Activated T-cell treated with anti-CD3 and anti-CD28 coated beads, Interleukin-2, amount 50 U/mL, for 72 hours (primary cell): ENCODE measurements around the gene RERE. TPM values are rescaled to one million over a fixed set of nuclear protein-coding genes. Genes with fewer than 3 reads are reported as not detected.

Experiments
- ATAC-seq, 2 donors: fragments of 150-1000 bp; cut with Tn5 transposase; replicated peaks in 1 of 2; 2 replicates each; pipeline ENCODE4 v1.10.0; 2021; ENCODE audit warnings: moderate library complexity in 2 of 2, mild to moderate bottlenecking in 1 of 2
- DNase-seq, 2 donors: peaks; one replicate each; pipeline ENCODE4 v3.0.0; 2021 to 2022; ENCODE audit warnings: mixed read lengths in 1 of 2
- H3K27ac Mint-ChIP-seq: one replicate; pipeline ENCODE4 v1.8.0; 2022; ENCODE audit warnings: mild to moderate bottlenecking, moderate library complexity, mixed read lengths
- H3K27me3 Mint-ChIP-seq: one replicate; pipeline ENCODE4 v1.8.0; 2022; ENCODE audit warnings: low read depth, mixed read lengths
- H3K36me3 Mint-ChIP-seq, 2 donors: one replicate each; pipeline ENCODE4 v1.8.0; 2022; ENCODE audit warnings: mixed read lengths in 2 of 2, mild to moderate bottlenecking in 1 of 2; ENCODE audit not compliant: insufficient read depth in 2 of 2
- H3K4me1 Mint-ChIP-seq: one replicate; pipeline ENCODE4 v1.8.0; 2022; ENCODE audit warnings: low read depth, mixed read lengths
- H3K4me3 Mint-ChIP-seq, 2 donors: one replicate each; pipeline ENCODE4 v1.8.0; 2022; ENCODE audit warnings: mild to moderate bottlenecking in 2 of 2, mixed read lengths in 2 of 2, moderate library complexity in 2 of 2
- H3K9me3 Mint-ChIP-seq, 2 donors: one replicate each; pipeline ENCODE4 v1.8.0; 2022; ENCODE audit warnings: mixed read lengths in 2 of 2
- total RNA-seq, 2 donors: library from RNA; stranded (reverse); gene quantifications; one replicate each; pipeline ENCODE4 v1.2.3, GENCODE V29; 2022

Gene RERE
- total RNA-seq, 2 donors from 2014 or later = 98.7 to 105 TPM

DNA sequence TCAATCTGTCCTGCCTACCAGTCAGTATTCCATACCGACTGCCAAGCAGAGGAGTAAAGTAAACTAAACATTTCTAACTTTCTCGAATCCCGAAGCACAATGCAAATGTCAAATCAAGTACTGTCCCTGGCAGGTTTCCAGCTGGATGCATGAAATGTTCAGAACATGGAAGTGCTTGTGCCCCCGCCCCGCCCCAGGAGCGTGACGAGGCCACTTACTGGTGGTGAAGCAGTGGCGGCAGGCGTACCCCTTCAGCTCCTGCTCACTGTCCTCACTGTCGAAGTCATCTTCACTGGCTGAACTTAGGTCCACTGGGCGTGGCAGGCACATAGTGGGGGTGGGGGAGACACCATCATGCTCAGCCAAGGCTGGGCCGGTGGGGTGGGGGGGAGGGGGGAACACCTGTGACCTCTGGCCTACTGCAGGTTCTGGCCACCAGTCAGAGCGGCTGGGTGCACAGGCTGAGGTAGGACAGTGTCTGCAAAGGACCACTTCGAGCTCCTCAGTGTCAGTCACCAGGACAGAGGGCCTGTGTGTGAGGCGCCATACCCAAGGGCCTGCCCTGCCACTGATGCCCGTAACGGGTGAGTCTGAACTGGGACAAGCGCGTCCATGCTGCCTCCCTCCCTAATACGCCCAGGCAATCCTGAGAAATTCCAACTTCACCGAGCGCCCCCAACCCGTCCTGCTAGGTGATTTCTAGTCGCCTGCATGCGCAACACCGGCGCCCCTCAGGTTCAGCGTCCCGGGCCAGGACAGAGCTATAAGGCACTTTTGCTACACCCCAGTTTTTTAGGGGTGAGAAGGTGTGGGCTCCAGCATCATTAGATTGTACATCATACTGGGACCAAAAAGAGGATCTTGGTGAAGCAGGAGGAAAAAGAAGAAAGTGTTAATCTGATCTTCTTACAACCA is 452.7 kb downstream of the RERE start:
- peaks cover 0 to 10% of the 10 kb centered on the region in 2 donors for H3K36me3 Mint-ChIP-seq
- no peak overlapping the region for H3K4me3 Mint-ChIP-seq
- ATAC-seq = no peak
- no peaks in the 10 kb centered on the region for H3K9me3 Mint-ChIP-seq
- H3K4me1 Mint-ChIP-seq = peaks cover under 1% of the 10 kb centered on the region
- H3K27ac Mint-ChIP-seq = no peak overlapping the region
- no peaks in the 10 kb centered on the region for H3K27me3 Mint-ChIP-seq
- no peak for DNase-seq

DNA sequence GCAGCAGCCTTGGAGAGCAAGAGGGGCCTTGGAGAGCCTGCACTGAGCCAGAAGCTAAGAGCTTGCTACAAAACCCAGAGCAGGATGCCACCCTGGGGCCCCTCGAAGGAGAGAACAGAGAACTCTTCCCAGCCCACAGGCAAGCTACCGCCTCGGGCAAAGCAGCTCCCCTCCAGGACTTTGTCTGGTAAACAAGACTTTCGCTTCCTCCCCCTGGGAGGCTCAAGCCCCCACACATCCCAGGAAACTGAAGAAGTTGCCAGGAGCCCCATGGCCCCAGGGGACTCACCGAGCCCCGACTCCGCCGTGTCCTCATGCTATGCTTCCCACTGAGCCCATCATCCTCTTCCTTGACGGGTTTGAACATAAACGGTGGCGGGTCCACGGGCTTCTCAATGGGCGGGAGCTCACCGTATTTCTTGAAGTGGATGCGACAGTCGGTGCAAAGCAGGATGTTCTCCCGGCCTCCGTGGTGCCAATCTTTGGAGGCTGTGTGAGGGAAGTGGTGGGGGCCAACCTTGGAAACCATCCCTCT is 453.6 kb downstream of the RERE start:
- Mint-ChIP-seq H3K27ac (no peak overlapping the region), H3K36me3 (peaks cover 0 to 10% of the 10 kb centered on the region in 2 donors), H3K9me3 (no peaks in the 10 kb centered on the region), H3K27me3 (no peaks in the 10 kb centered on the region), H3K4me1 (no peaks in the 10 kb centered on the region), H3K4me3 (no peak overlapping the region)
- no peak for ATAC-seq
- no peak for DNase-seq

DNA sequence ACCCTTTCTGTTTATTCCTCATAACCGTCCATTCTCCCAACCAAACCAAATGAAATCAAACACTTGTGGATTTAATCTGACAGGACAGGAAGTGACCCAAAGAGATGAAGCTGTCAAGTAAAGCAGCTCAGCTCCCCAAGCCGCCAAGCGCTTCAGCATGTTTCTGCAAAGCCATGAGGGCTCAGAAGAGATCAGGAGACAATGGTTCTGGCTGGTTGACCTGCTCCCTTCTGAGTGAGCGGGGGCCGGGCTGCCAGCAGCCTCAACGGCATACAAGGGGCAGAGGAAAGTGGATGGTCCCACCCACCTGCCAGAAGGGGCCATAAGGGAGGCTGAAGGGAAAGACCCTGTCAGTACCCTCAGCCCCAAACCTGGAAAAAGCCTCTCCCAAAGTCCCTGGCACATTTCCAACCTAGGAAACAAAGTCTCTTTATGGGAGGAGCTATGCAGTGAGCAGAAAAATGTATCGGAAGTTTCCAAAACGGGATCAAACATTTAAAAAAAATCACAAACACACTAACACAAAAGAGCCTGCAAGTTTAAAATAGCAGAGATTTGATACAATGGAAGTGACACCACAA is 454.2 kb downstream of the RERE start:
- H3K4me3 Mint-ChIP-seq = no peak overlapping the region
- ATAC-seq (no peak), DNase-seq (no peak)
- H3K36me3 Mint-ChIP-seq = peaks cover 0 to 10% of the 10 kb centered on the region in 2 donors
- no peaks in the 10 kb centered on the region for H3K27me3 Mint-ChIP-seq
- H3K9me3 Mint-ChIP-seq = no peaks in the 10 kb centered on the region
- H3K27ac Mint-ChIP-seq = peak overlapping the region; percentile 30
- no peaks in the 10 kb centered on the region for H3K4me1 Mint-ChIP-seq

DNA sequence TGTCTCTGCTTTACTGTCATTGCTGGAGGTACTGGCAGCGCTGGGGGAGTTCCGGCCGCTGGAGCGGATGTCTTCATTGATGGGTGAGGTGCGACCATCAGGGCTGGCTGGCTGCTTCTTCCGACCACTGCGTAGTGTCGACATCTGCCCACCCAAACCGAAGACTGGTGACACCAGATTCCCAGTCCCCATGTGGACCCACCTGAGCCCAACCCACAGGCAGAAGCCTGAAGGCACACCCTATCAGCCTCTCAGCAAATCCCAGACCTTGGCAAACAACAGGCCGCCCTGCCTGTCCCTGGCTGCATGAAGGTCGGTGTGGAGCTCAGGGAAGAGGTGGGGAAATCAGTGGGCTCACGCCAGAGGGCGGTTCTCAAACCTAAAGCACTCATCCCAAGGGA is 454.7 kb downstream of the RERE start:
- no peaks in the 10 kb centered on the region for H3K9me3 Mint-ChIP-seq
- ATAC-seq (no peak), DNase-seq (no peak)
- H3K4me1 Mint-ChIP-seq = no peaks in the 10 kb centered on the region
- H3K36me3 Mint-ChIP-seq = peaks cover 0 to 13% of the 10 kb centered on the region in 2 donors
- H3K4me3 Mint-ChIP-seq = no peak overlapping the region
- no peaks in the 10 kb centered on the region for H3K27me3 Mint-ChIP-seq
- no peak overlapping the region for H3K27ac Mint-ChIP-seq

DNA sequence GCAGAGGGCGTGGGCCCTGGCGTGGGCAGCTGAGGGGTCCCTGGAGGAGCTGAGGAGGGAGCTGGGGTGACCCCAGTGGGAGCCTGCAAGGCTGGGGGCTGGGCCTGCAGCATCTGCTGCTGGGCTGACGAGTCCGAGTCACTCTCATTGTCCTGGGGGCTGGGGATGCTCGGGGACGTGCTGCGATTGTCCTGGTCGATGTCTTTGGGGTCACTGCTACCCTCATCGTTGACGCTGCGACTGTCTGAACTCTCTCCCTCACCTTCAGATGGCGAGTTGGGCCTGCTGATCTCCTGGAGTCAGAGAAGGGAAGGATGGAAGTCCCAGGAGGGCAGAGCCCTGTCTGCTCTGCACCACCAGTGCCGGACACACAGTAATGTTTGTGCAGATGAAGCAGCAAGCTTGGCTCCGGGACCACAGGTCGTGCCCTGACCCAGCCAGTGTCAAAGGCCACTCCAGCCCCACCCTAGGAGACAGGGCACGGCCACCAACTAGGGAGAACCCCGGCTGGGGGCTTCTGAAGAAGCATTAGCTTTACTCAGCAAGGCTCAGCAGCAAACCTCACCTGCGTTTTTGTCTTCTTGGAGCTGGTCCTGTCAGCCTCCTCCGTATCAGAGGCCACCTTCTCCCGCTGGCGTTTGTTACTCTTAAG is 456.1 kb downstream of the RERE start:
- no peak for ATAC-seq
- H3K36me3 Mint-ChIP-seq = peaks cover 0 to 16% of the 10 kb centered on the region in 2 donors
- no peak for DNase-seq
- H3K4me1 Mint-ChIP-seq = no peaks in the 10 kb centered on the region
- H3K9me3 Mint-ChIP-seq = no peaks in the 10 kb centered on the region
- no peaks in the 10 kb centered on the region for H3K27me3 Mint-ChIP-seq
- no peak overlapping the region for H3K27ac Mint-ChIP-seq
- H3K4me3 Mint-ChIP-seq = no peak overlapping the region

DNA sequence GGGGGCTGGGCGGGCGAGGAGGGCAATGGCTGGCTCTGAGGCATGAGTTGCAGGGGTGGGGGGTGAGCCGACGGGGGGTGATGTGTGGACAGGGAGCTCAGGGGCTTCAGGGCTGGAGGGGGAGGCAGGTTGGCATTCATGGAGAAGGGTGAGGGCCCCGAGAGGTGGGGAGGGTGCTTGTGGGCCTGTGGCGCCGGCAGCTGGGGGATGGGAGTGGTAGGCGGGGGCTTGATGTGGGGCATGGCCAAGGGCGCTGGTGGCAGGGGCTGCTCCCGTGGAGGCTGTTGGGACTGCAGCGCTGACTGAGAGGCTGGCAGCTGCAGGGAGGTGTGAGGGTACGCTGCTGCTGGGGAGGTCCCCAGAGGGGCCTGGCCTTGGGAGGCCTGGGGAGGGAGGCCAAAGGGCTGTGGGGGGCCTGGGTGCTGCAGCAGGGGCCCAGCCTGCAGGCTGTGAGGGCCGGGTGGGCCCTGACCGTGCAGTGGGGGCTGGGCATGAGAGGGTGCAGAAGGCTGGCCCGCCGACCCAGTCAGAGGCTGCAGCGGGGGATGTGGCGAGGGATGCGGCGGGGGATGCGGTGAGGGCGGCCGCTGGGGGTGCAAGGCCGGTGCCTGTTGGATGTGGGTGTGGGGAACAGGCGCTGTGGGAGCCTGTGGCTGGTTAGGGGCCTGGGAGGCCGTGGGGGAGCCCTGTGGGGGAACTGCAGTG is 456.8 kb downstream of the RERE start:
- ATAC-seq (no peak), DNase-seq (no peak)
- Mint-ChIP-seq H3K4me3 (no peak overlapping the region), H3K36me3 (peaks cover 0 to 14% of the 10 kb centered on the region in 2 donors), H3K9me3 (no peaks in the 10 kb centered on the region), H3K27me3 (no peaks in the 10 kb centered on the region), H3K27ac (no peak overlapping the region), H3K4me1 (no peaks in the 10 kb centered on the region)

DNA sequence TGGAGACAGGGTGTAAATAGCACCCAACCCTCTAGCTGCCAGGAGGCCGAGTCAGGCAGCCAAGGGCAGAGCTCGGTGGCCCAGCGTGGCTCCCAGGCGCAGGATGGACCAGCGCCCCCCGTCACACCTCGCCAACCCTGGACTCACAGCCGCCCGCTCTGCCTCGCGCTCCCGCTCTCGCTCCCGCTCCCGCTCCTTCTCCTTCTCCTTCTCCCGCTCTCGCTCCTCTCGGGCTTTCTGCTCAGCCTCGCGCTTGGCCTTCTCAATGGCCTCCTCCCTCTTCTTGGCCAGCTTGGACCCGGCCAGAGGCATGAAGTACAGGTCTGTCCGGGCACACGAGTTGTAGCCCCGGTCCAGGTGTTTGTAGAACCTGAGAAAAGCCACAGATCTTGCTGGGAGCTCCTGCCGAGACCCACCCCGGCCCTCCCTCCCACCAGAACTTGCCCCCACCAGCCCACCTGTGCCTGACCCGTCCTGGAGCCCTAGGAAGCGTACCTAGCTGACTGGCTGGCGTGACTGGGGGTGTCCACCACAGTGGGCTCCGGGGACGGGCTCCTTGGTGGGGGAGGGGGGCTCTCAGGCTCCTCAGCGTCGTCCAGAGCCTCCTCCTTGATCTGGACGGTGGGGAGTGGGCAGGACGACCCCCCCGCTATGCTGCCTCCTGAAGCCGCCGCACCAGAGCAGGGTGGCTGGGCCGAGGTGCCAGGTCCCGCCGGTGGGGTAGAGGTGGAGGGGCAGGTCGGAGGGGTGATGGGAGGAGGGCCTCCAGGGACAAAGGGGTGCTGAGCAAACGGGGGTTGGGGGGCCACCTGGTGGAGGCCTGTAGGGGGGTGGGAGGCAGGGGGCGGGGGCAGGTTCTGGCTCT is 457.6 kb downstream of the RERE start:
- Mint-ChIP-seq H3K27ac (no peak overlapping the region), H3K4me3 (no peak overlapping the region), H3K36me3 (peaks cover 0 to 10% of the 10 kb centered on the region in 2 donors), H3K9me3 (no peaks in the 10 kb centered on the region), H3K27me3 (no peaks in the 10 kb centered on the region), H3K4me1 (no peaks in the 10 kb centered on the region)
- no peak for DNase-seq
- ATAC-seq = no peak

DNA sequence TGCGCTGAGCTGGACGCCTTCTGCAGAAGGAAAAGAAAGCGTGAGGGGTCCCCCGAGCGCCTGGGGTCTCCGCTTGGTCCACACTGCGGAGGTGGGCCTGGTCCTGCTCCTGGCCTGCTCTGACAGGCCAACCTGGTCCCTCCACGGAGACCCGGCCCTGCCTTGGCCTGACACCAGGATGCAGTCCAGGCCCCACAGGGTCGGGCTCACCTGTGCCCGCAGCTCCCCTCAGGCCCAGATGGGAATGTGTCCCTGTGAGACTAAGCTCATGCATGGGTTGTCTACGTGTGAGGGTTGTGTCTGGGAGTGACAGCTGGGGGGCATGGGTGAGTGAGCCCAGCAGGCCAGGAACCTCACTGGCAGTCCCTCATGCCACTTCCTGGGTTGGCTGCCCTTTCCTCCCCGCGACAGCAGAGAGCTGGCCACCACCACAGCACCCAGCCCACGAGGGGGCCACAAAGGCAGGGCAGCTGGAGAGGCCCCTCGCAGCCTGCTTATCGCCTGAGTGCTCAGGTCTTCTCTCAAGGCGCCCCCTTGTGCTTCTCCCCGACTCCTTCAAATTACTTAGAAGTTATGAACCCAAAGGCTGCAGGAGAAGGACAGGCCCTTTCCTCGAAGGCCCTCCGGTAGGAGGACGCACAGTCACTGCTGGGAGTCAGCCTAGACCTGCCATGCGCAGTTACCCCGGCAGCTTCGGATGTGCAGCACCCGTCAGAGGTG is 458.4 kb downstream of the RERE start:
- Mint-ChIP-seq H3K36me3 (peaks cover 0 to 10% of the 10 kb centered on the region in 2 donors), H3K4me1 (no peaks in the 10 kb centered on the region), H3K27me3 (no peaks in the 10 kb centered on the region), H3K4me3 (no peak overlapping the region), H3K27ac (no peak overlapping the region), H3K9me3 (no peaks in the 10 kb centered on the region)
- ATAC-seq (no peak), DNase-seq (no peak)

DNA sequence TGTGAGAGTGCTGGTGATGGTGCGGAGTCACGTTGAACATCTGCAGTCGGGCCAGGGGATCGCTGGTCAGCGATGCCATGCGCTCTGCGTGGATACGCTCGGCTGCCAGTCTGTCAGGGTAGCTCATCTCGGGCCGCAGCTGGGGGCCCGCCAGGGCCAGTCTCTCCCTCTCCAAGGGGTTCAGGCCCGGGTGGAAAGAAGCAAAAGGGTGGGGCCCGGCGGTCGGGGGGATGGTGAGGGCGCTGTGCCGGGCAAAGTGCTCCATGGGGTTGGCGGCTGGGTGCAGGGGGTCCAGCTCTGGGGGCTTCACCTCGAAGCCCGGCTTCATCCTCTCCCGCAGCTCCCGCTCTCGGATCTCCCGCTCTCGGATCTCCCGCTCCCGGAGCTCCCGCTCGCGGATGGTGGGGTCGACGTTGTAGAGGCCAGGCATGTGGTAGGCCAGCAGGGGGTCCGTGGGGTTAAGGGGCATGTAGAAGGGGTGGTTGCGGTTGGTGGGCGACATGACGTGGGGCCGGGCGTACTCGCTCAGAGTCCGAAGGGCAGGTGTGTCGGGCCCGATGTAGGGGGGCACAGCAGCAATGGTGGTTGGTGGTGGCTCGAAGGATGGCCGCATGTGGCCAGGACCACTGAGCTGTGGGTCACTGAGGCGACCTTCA is 459.1 kb downstream of the RERE start:
- H3K36me3 Mint-ChIP-seq = peaks cover 2 to 8% of the 10 kb centered on the region in 2 donors

DNA sequence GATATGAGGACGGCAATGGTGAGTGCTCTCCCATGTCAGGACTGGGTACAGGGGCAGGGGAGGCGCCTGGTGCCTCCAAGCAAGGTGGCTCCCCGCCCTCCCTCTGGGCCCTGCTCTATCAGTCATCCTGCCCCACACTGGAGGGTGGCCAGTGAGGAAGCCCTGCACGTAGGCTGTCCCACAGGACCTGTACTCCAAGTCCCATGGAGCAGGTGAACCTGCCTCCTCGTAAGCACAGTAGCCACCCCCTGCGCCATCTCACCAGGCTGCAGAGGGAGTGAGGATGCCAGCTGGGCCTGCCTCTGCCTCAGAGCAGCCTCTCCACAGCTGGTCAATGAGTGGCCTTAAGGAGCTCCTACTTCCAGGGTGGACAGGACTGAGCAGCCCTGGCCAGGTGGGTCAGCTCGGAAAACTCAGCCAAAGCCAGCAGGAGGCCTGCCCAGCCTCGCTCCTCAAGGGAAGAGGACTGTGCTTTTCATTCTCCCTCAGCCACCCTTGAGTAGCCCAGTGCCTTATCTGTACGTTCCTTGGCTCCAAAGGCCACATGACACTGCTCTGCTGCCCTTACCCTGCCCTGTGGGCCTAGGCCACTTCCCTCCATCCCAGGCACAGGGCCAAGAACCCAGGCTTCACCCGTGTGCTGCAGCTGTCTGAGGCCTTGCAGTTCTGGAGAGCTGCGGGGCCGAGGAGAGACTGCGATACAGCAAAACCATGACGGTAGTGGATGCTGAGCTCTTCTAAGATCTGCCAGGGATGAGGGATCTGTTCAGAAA is 459.9 kb downstream of the RERE start:
- Mint-ChIP-seq H3K4me3 (no peak overlapping the region), H3K9me3 (no peaks in the 10 kb centered on the region), H3K27me3 (no peaks in the 10 kb centered on the region), H3K27ac (no peak overlapping the region), H3K4me1 (no peaks in the 10 kb centered on the region), H3K36me3 (peaks cover 2 to 6% of the 10 kb centered on the region in 2 donors)
- ATAC-seq (no peak), DNase-seq (no peak)

More for the DNA sequence above, 459.1 kb downstream of the RERE start:
- no peaks in the 10 kb centered on the region for H3K27me3 Mint-ChIP-seq
- no peaks in the 10 kb centered on the region for H3K9me3 Mint-ChIP-seq
- DNase-seq = no peak
- H3K27ac Mint-ChIP-seq = no peak overlapping the region
- ATAC-seq = no peak
- no peaks in the 10 kb centered on the region for H3K4me1 Mint-ChIP-seq
- no peak overlapping the region for H3K4me3 Mint-ChIP-seq
